A549 treated with DMSO at 1 μM for 4 hours (cell line): ENCODE results near the gene GABRG3. TPM values are rescaled to one million over a fixed set of nuclear protein-coding genes. Genes with fewer than 3 reads are reported as not detected.

Experiments used
- total RNA-seq: library from RNA; stranded (reverse); fragments of 200-300 nt; extraction: Qiagen RNA extraction; gene quantifications from 5 replicates; pipeline ENCODE4 v1.2.3, GENCODE V29; 2022; ENCODE audit warnings: low read depth

The GABRG3 gene
- total RNA-seq = 0.12 to 0.60 TPM (median 0.36 TPM) in 5 replicates

DNA sequence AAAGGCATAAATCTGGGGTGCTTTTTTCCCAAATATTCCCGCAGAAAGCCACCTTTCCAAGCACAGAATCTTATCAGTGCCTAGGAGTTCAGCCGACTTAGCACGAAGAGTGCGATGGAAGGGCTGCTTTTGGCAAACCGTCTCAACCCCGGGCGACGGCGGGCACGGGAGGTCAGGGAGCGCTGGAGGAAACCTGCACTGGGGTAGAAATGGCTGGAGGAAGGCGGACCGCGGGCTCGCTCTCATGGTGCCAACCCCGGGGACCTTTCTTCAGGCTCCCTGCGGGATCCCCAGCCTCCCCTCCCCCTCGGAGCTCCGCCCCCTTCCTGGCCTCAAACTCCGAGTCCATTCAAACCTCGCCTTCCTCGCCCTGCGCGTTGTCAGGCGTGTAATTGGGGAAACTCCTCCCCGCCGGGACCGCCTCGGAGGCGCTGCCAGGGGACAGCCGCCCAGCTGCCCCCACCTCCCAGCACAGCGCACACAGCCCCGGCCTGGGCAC lies at the start of gene GABRG3:
TSS of gene GABRG3 (plus strand) at position 470 of the 499 bp plus-strand sequence.

Other genes starting within 250 kb of the GABRG3 start
- gene GABRB3, start 198.1 kb upstream of the GABRG3 start, total RNA-seq = 65.5 to 99.5 TPM (median 86.7 TPM) in 5 replicates
- gene GABRA5, start 104.1 kb upstream of the GABRG3 start, total RNA-seq = 82.0 to 116 TPM (median 111 TPM) in 5 replicates